HG02852 (cell line): ENCODE data around the gene FAM200A.
"Not testable (repeated sequence)": the region's sequence is repeated elsewhere in the genome, so short reads cannot be mapped to it uniquely, and the experiment has no call there.

Experiments
- ATAC-seq: cut with Tn5 transposase; IDR thresholded peaks from one replicate; pipeline ENCODE4 v1.9.1; 2021; ENCODE audit warnings: mild to moderate bottlenecking, moderate library complexity; ENCODE audit not compliant: unreplicated experiment

Gene FAM200A

DNA sequence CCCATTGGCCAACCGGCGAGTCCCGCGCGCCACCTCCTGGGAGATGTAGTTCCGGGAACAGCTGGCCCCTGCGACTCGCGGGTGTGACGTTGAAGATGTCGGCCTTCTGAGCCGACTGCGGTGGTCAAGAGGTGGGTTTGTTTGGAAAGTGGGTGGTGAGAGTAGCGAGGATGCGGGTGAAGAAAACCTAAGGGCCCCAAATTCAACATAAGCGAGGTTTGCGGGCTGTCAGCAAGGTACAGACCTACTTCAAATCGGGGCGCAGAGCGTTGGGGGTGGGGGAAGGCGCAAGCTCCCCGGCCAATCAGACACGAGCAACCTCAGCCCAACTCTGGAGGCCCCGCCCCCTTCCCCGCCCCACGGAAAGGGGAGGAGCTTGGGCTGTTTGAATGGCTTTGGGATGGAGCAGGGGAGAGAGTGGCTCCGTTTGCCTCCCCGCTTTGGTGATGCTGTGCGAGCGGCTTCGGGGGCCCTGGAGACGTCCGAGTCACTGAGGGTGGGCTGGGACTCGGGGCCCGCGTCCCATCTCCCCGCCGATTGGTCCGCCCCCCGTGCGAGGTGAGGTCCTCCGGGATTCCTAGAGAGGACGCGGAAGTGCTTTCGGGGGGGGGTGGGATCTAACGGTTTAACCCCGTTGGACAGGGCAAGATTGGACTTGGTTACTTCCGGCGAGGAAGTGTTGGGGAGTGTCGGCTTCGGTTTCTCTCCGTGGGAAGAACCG lies 47.2 kb downstream of the FAM200A start, which contains the start of gene ZKSCAN5:
Gene ZKSCAN5, plus strand, starts transcription at position 60 of the 721 bp plus-strand sequence. CDS start 1,383 bp downstream, outside the sequence.
- ATAC-seq, result peak; percentile 67

DNA sequence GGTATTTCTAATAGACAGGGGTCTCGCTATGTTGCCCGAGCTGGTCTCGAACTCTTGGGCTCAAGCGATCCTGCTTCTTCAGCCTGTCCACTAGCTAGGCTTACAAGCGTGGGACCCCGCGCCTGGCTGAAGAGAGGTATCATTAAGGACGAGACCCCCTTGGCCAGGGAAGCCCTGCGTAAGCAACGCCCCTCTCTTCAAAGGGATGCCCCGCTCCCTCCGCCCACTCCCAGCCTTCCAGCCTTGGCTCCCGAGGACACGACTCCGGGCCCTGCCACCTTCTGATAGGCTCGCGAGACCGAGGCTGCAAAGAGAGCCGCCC lies 47.7 kb downstream of the FAM200A start:
- ATAC-seq, result peak; percentile 80

DNA sequence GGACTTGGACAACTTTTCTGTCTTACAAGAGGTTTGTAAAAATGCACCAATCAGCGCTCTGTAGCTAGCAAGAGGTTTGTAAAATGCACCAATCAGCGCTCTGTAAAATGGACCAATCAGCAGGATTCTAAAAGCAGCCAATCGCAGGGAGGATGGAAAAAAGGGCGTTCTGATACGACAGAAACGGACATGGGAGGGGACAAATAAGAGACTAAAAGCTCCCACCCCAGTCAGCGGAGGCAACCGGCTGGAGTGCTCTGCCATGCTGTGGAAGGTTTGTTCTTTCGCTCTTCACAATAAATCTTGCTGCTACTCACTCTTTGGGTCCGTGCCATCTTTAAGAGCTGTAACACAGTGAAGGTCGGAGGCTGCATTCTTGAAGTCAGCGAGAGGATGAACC lies 50.7 kb downstream of the FAM200A start:
- ATAC-seq, result not testable (repeated sequence)

DNA sequence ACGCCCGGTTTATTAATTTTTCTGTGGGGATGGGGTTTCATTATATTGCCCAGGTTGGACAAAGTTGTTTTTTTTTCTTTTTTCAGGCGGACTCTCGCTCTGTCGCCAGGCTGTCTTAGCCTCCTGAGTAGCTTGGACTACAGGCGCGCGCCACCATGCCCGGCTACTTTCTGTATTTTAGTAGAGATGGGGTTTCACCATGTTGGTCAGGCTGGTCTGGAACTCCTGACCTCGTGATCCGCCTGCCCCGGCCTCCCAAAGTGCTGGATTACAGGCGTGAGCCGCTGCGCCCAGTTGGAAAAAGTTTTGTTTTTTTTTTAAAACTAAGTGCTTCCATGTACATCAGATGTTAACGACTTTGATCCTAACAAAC lies 51.3 kb downstream of the FAM200A start:
- no peak for ATAC-seq

DNA sequence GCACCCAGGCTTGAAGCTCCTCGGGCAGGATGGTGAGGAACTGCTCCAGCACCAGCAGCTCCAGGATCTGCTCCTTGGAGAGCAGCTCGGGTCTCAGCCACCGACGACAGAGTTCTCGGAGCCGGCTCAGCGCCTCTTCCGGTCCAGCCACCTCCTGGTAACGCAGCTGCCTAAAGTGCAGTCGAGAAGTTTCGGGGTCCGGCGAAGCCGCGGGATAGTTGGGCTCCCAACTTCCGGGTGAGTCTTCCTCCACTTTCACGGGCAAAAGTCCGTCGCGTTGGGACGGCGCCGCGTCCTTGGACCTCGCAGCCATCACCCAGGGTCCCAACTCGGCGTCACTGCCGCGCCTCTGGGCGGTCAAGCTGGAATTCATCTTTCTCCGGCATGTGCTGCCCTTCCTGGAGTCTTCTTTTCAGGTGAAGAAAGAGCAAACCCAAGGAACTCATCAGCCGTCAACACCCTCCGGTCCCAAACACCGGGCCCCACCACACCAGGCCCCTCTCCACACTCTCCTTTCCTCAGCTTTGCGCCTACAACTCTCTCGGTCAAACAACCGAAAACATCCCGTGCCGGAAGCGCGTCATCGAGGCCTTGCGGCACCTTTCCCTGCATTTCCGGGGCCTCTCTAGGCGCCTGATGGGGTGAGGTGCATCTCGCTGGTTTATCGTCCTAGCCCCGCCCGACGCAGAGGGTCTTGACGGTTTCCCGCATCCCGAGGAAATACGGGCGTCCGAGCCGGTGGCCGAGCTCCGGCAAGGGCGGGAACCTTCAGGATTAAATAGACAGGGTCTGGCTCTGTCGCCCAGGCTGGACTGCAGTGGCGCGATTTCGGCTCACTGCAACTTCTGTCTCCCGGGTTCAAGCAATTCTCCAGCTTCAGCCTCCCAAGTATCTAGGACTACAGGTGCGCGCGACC lies 51.9 kb downstream of the FAM200A start, which contains the start of gene ZNF394:
Gene ZNF394, minus strand, starts transcription at position 561 of the 916 bp plus-strand sequence. Its CDS starts 188 bp downstream, at position 373.
- ATAC-seq, result peak; percentile 39

DNA sequence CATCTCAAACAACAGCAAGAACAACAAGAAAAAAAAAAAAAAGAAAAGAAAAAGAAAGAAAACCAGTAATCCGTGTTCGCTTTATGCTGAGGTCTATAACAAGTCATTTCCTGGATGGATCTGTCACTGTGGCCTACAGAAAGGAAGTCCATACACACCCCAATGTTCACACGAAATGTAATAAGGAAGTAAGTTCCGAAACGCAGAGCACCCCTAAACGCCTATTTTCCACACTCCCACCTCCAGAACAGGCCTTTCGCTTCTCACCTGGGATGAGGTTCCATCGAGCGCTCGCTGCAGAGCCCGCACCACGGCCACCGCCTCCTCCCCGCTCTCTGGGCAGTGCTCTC lies 52.6 kb downstream of the FAM200A start:
- peak; percentile 3 for ATAC-seq

DNA sequence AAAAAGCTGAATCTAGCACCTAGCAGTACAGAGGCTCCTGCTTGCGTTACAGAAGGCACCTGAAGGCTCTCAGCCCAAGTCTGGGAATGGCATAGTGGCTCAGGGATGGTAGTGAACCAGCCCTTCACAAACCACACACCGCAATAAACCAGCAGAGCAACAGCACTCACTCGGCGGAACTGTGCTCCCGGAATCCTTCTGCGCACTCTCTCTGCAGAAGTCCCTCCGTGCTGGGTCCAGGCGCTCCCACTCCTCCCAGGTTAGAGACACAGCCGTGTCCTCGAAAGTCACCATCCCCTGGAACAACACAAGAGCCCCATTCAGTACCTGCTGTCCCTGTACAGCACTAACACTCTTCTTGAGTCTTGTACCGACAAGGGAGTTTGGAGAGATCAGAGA lies 53.4 kb downstream of the FAM200A start:
- no peak for ATAC-seq

DNA sequence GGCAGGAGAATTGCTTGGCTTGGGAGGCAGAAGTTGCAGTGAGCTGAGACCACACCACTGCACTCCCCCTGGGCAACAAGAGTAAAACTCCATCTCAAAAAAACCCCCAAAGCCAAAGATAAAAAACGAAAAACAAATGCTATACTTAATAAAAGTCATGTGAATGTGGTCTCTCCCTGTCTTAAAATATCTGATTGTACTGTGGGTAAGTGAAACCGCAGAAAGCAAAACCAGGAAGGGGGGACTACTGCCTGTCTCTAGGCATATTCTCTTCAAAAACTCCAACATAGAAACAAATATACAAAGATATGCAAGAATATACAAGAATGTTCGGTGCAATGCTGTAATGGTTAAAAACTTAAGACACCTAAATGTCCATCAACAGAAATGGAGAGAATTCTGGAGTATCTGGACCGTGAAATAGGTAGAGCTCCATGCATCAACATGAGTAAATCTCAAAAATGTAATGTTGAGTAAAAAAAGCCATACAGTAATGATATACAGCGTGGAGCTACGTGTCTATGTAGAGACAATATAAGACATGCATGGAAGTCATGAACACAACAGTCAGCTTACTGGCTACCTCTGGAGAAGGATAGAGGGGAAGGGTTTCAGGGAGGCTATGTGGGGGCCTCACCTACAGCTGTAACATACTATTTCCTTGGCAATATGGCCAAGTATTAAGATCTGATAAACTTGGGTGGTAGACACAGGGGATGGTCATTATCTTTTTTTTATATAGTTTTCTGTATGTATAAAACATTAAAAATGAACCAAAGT lies 54.0 kb downstream of the FAM200A start:
- ATAC-seq, result no peak
